B cell (primary cell): Measurements from ENCODE around the gene LGALS14. TPM values are rescaled to one million over a fixed set of nuclear protein-coding genes. Genes with fewer than 3 reads are reported as not detected.
"Not testable (repeated sequence)": the region's sequence is repeated elsewhere in the genome, so short reads cannot be mapped to it uniquely, and the experiment has no call there.

Source experiments
- ATAC-seq: fragments of 200-7000 bp; cut with Tn5 transposase; one replicate; pipeline ENCODE4 v1.10.0; 2021; ENCODE audit warnings: low read depth, mild to moderate bottlenecking, moderate number of reproducible peaks, moderate library complexity
- CTCF ChIA-PET: fragments of 350-600 bp; sonication (Branson Sonifier 250); formaldehyde crosslinking; loops from one replicate; lab custom pipeline; 2021; ENCODE audit warnings: antibody characterized with exemption, inconsistent platforms; lab: Charles Lee
- POLR2A ChIA-PET: fragments of 350-600 bp; sonication (Branson Sonifier 250); formaldehyde crosslinking; loops from one replicate; lab custom pipeline; 2021; ENCODE audit warnings: antibody characterized with exemption; lab: Charles Lee
- DNase-seq: peaks from one replicate; pipeline ENCODE4 v3.0.0; 2013
- H2AFZ ChIP-seq: 2 replicates; pipeline ENCODE4 v1.6.1; 2012; ENCODE audit warnings: mild to moderate bottlenecking, low read depth, low read length; ENCODE audit not compliant: insufficient read depth, poor library complexity, severe bottlenecking
- H3K27ac ChIP-seq, 2 donors: 1 replicate in 1 of 2; 2 replicates in 1 of 2; pipeline ENCODE4 v1.5.1; 2012 to 2013; ENCODE audit warnings: low read length in 2 of 2, mild to moderate bottlenecking in 2 of 2, moderate library complexity in 1 of 2
- H3K27me3 ChIP-seq, 4 experiments: fragments of 200-600 bp in 1 of 4; sonication (generic) in 1 of 4; replicated peaks in 1 of 4; 1 replicate in 2 of 4; 2 replicates in 2 of 4; pipeline versions ENCODE4 v1.6.1 to v1.7.0; 2013 to 2016; ENCODE audit warnings: low read length in 3 of 4, mild to moderate bottlenecking in 2 of 4, mixed read lengths in 1 of 4, moderate library complexity in 1 of 4; ENCODE audit not compliant: insufficient read depth in 4 of 4, control insufficient read depth in 3 of 4; ENCODE audit errors: control extremely low read depth in 1 of 4
- H3K36me3 ChIP-seq, 2 experiments: replicated peaks in 1 of 2; 1 replicate in 1 of 2; 2 replicates in 1 of 2; pipeline versions ENCODE4 v1.6.1 to v1.7.1; 2013; ENCODE audit warnings: low read length in 1 of 2; ENCODE audit not compliant: insufficient read depth in 2 of 2, control insufficient read depth in 1 of 2; ENCODE audit errors: control extremely low read depth in 1 of 2, extremely low read depth in 1 of 2
- H3K4me1 ChIP-seq, 2 donors: fragments of 200-600 bp in 1 of 2; sonication (generic) in 1 of 2; 1 replicate in 1 of 2; 2 replicates in 1 of 2; pipeline versions ENCODE4 v1.5.1 to v1.6.1; 2013 to 2017; ENCODE audit warnings: low read length in 2 of 2; ENCODE audit not compliant: control insufficient read depth in 2 of 2, insufficient read depth in 2 of 2
- H3K4me2 ChIP-seq: replicated peaks from 2 replicates; pipeline ENCODE3; 2012; ENCODE audit warnings: mild to moderate bottlenecking, low read depth, low read length; ENCODE audit not compliant: poor library complexity, severe bottlenecking
- H3K4me3 ChIP-seq, 5 experiments: fragments of 200-600 bp in 1 of 5; sonication (generic) in 1 of 5; 1 replicate in 3 of 5; 2 replicates in 2 of 5; pipeline versions ENCODE4 v1.5.1 to v1.7.0; 2011 to 2016; ENCODE audit warnings: low read length in 4 of 5, mild to moderate bottlenecking in 4 of 5, low read depth in 2 of 5, control low read depth in 1 of 5, moderate library complexity in 1 of 5; ENCODE audit not compliant: insufficient read depth in 1 of 5; ENCODE audit errors: control extremely low read depth in 1 of 5, extremely low read depth in 1 of 5
- H3K79me2 ChIP-seq: fragments of 200-600 bp; sonication (generic); one replicate; pipeline ENCODE4 v1.6.0; 2016; ENCODE audit warnings: low read length; ENCODE audit not compliant: control insufficient read depth, insufficient read depth
- H3K9ac ChIP-seq: fragments of 200-600 bp; sonication (generic); 2 replicates; pipeline ENCODE4 v1.6.1; 2017; ENCODE audit warnings: mild to moderate bottlenecking, low read length, moderate library complexity
- H3K9me3 ChIP-seq, 3 donors: one replicate each; pipeline versions ENCODE4 v1.6.1 to v1.7.1; 2013; ENCODE audit warnings: low read length in 2 of 3; ENCODE audit not compliant: control insufficient read depth in 2 of 3, insufficient read depth in 1 of 3; ENCODE audit errors: control extremely low read depth in 1 of 3
- H4K20me1 ChIP-seq: 2 replicates; pipeline ENCODE4 v1.6.0; 2012; ENCODE audit warnings: mild to moderate bottlenecking, low read length; ENCODE audit not compliant: insufficient read depth, control insufficient read depth, poor library complexity, severe bottlenecking
- H3K27ac Mint-ChIP-seq: one replicate; pipeline ENCODE4 v1.8.0; 2021; ENCODE audit warnings: mixed read lengths
- H3K27me3 Mint-ChIP-seq: one replicate; pipeline ENCODE4 v1.8.0; 2021; ENCODE audit warnings: mixed read lengths
- H3K4me1 Mint-ChIP-seq: one replicate; pipeline ENCODE4 v1.8.0; 2021; ENCODE audit warnings: mixed read lengths
- H3K4me3 Mint-ChIP-seq: one replicate; pipeline ENCODE4 v1.8.0; 2021; ENCODE audit warnings: mixed read lengths
- H3K9me3 Mint-ChIP-seq: one replicate; pipeline ENCODE4 v1.8.0; 2022; ENCODE audit warnings: mixed read lengths; ENCODE audit not compliant: insufficient read depth
- CTCF ChIP-seq: fragments of 200-600 bp; IDR thresholded peaks from one replicate; pipeline ENCODE4 v1.8.0; 2022; ENCODE audit warnings: antibody characterized with exemption, mild to moderate bottlenecking
- EZH2 ChIP-seq: IDR thresholded peaks from 2 replicates; pipeline ENCODE4 v1.6.1; 2012; ENCODE audit warnings: borderline replicate concordance, low read depth, mild to moderate bottlenecking, moderate library complexity, low read length; ENCODE audit not compliant: insufficient read depth, poor library complexity, severe bottlenecking
- WGBS: methylation state at CpG from one replicate; pipeline ENCODE4 v1.1.5; 2013; ENCODE audit warnings: missing lambda C conversion rate; ENCODE audit not compliant: insufficient coverage; 5-methylcytosine and 5-hydroxymethylcytosine counted together
- intact Hi-C: fragments of 100-400 bp; cut with micrococcal nuclease; formaldehyde crosslinking; loops from one replicate; pipeline ENCODE4 v1.10.0; 2022
- polyA plus RNA-seq: library from polyadenylated mRNA; depleted of rRNA; stranded (reverse); fragments of >200 nt; gene quantifications from 2 replicates; pipeline ENCODE4 v1.2.3, GENCODE V29; 2012
- total RNA-seq, 2 donors: library from RNA; stranded (reverse); fragments of 120-200 nt in 1 of 2; gene quantifications; 1 replicate in 1 of 2; 2 replicates in 1 of 2; pipeline versions ENCODE4 v1.2.3 to v1.2.4, GENCODE V29; 2013 to 2022

LGALS14 gene
- total and polyA plus RNA-seq, 2 donors (not counting 1 experiment from before 2014, with no cell fraction given): not detected

GRCh38 chr19:39709026-39709872 is 5.0 kb downstream of the LGALS14 start:
- no peak for TF ChIP-seq EZH2
- no peak for TF ChIP-seq CTCF
- WGBS: 80% methylated on average over 1 of the region's 5 CpGs
- Histone ChIP-seq H3K9me3 (no peaks in the 10 kb centered on the region), H4K20me1 (no peaks in the 10 kb centered on the region), H3K27me3 (peaks cover 0 to 5% (median 0%) of the 10 kb centered on the region in 4 experiments), H2AFZ (no peak overlapping the region), H3K9ac (no peak overlapping the region), H3K79me2 (no peaks in the 10 kb centered on the region), H3K36me3 (no peaks in the 10 kb centered on the region), H3K27ac (no peak overlapping the region), H3K4me3 (no peak overlapping the region), H3K4me1 (no peaks in the 10 kb centered on the region), H3K4me2 (no peak overlapping the region)
- ChIA-PET POLR2A (no interaction called here), CTCF (no interaction called here)
- Mint-ChIP-seq H3K4me1 (no peaks in the 10 kb centered on the region), H3K27ac (no peak overlapping the region), H3K9me3 (peaks cover 4% of the 10 kb centered on the region), H3K4me3 (no peak overlapping the region), H3K27me3 (peaks cover 39% of the 10 kb centered on the region)
- ATAC-seq: no peak
- no peak for DNase-seq
- intact Hi-C loops: no loop called here

- no peak for ATAC-seq
- Mint-ChIP-seq H3K4me1 (no peaks in the 10 kb centered on the region), H3K27me3 (peaks cover 34% of the 10 kb centered on the region), H3K4me3 (no peak overlapping the region), H3K27ac (no peak overlapping the region), H3K9me3 (peaks cover 4% of the 10 kb centered on the region)
- no peak for DNase-seq
- TF ChIP-seq EZH2: no peak
- no peak for TF ChIP-seq CTCF
- Histone ChIP-seq H3K27me3 (peaks cover 0 to 5% (median 0%) of the 10 kb centered on the region in 4 experiments), H3K9ac (no peak overlapping the region), H3K9me3 (no peaks in the 10 kb centered on the region), H3K79me2 (no peaks in the 10 kb centered on the region), H3K4me1 (no peaks in the 10 kb centered on the region), H3K4me2 (no peak overlapping the region), H3K27ac (no peak overlapping the region), H3K4me3 (no peak overlapping the region), H4K20me1 (no peaks in the 10 kb centered on the region), H3K36me3 (no peaks in the 10 kb centered on the region), H2AFZ (no peak overlapping the region)
- WGBS: 75% methylated on average over 2 of the region's 4 CpGs
- POLR2A ChIA-PET: no interaction called here
- CTCF ChIA-PET: no interaction called here
- intact Hi-C loops: no loop called here
Observed at GRCh38 chr19:39710333-39710890, 6.1 kb downstream of the LGALS14 start.

- H3K9me3 ChIP-seq, H4K20me1 ChIP-seq, CTCF ChIA-PET, H3K4me3 ChIP-seq, intact Hi-C loops, H3K4me1 ChIP-seq, ATAC-seq, H3K9ac ChIP-seq, H3K4me3 Mint-ChIP-seq, DNase-seq, H3K9me3 Mint-ChIP-seq, H2AFZ ChIP-seq, H3K4me1 Mint-ChIP-seq, H3K79me2 ChIP-seq, H3K27ac Mint-ChIP-seq, POLR2A ChIA-PET, H3K27ac ChIP-seq, H3K27me3 ChIP-seq, H3K36me3 ChIP-seq, H3K4me2 ChIP-seq: not testable (repeated sequence)
- WGBS: no CpG with 5 or more reads among the region's 3 CpGs
- peaks cover 53% of the 10 kb centered on the region for H3K27me3 Mint-ChIP-seq
Observed at GRCh38 chr19:39720144-39720543, 15.9 kb downstream of the LGALS14 start.
